Stimulated activated CD4-positive, alpha-beta T cell treated with anti-CD3 and anti-CD28 coated beads, Interleukin-15, amount 100 ng/mL, for 48 hours (primary cell): ENCODE measurements around the gene TMEM61.
"Not testable (repeated sequence)": the region's sequence is repeated elsewhere in the genome, so short reads cannot be mapped to it uniquely, and the experiment has no call there.

Experiments
- DNase-seq, 2 donors: peaks; one replicate each; pipeline ENCODE4 v3.0.0-alpha.2; 2020; ENCODE audit warnings: low read depth in 2 of 2

The TMEM61 gene

GRCh38 chr1:54962612-54963395 is 17.6 kb upstream of the TMEM61 start:
- no peak for DNase-seq

GRCh38 chr1:54963829-54964228 is 16.6 kb upstream of the TMEM61 start:
- not testable (repeated sequence) for DNase-seq

- DNase-seq: no peak
Measured at GRCh38 chr1:54965624-54966340, 14.6 kb upstream of the TMEM61 start.

GRCh38 chr1:54967372-54967771 is 13.1 kb upstream of the TMEM61 start:
- DNase-seq: no peak

GRCh38 chr1:54968551-54968950 is 11.9 kb upstream of the TMEM61 start:
- DNase-seq: no peak

- no peak for DNase-seq
Measured at GRCh38 chr1:54969879-54970278, 10.5 kb upstream of the TMEM61 start.

- no peak for DNase-seq
Measured at GRCh38 chr1:54970901-54971300, 9.5 kb upstream of the TMEM61 start.

GRCh38 chr1:54971317-54971791 is 9.1 kb upstream of the TMEM61 start:
- DNase-seq: no peak

- DNase-seq: no peak
Measured at GRCh38 chr1:54972436-54972835, 8.0 kb upstream of the TMEM61 start.

GRCh38 chr1:54973205-54973921 is 7.1 kb upstream of the TMEM61 start:
- no peak for DNase-seq

GRCh38 chr1:54975356-54976108 is 4.9 kb upstream of the TMEM61 start:
- no peak for DNase-seq

GRCh38 chr1:54976747-54977146 is 3.7 kb upstream of the TMEM61 start:
- no peak for DNase-seq

GRCh38 chr1:54977533-54978297 is 2.7 kb upstream of the TMEM61 start:
- no peak for DNase-seq

- DNase-seq: no peak
Measured at GRCh38 chr1:54978528-54979326, 1.7 kb upstream of the TMEM61 start.

GRCh38 chr1:54979327-54979891 is 1.0 kb upstream of the TMEM61 start:
- no peak for DNase-seq

- DNase-seq: no peak
Measured at GRCh38 chr1:54980046-54980527, 341 bp upstream of the TMEM61 start.

- no peak for DNase-seq
Measured at GRCh38 chr1:54981466-54981865, 1.0 kb downstream of the TMEM61 start.

- DNase-seq: no peak
Measured at GRCh38 chr1:54982739-54983138, 2.3 kb downstream of the TMEM61 start.

GRCh38 chr1:54984131-54984842 is 3.9 kb downstream of the TMEM61 start:
- no peak for DNase-seq
